OCI-M2 (cell line): ENCODE results near the gene VAMP8.
"Not testable (repeated sequence)": the region's sequence is repeated elsewhere in the genome, so short reads cannot be mapped to it uniquely, and the experiment has no call there.

ENCODE experiments used
- DNase-seq: peaks from one replicate; lab custom pipeline; 2025; ENCODE audit not compliant: unreplicated experiment; lab: John Stamatoyannopoulos, UW

Gene VAMP8

DNA sequence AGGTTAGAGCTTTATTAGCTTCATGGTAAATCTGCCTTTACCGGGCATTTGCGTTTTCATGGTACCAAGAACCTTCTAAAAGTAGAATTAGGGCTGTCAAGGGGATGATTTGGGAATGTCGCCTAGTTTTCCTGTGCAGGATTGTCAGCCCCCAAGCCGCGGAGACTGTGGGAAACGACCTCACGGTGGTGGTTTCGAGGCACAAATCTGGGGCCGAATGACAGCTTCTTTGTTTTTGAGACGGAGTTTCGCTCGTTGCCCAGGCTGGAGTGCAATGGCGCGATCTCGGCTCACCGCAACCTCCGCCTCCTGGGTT lies 38.0 kb downstream of the VAMP8 start:
- no peak for DNase-seq

GRCh38 chr2:85617723-85618122 lies 40.3 kb downstream of the VAMP8 start:
- not testable (repeated sequence) for DNase-seq

GRCh38 chr2:85619617-85620016 lies 42.2 kb downstream of the VAMP8 start:
- no peak for DNase-seq

DNA sequence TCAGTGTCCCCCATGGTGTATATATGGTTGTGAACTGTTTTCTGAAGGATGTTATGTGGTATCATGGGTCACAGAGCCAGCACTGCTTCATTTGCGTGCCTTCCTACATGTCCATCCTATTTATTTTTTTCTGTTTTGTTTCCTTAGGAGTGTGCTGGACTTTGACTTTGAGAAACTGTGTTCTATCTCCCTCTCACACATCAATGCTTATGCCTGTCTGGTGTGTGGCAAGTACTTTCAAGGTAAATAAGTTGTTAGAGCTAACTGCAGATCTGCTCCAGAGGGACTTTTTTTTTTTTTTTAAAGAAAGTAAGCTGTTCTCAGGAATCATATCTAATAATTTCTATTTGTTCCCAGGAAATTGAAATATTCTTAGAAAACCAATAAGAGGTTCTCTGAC lies 44.0 kb downstream of the VAMP8 start:
- DNase-seq = no peak

DNA sequence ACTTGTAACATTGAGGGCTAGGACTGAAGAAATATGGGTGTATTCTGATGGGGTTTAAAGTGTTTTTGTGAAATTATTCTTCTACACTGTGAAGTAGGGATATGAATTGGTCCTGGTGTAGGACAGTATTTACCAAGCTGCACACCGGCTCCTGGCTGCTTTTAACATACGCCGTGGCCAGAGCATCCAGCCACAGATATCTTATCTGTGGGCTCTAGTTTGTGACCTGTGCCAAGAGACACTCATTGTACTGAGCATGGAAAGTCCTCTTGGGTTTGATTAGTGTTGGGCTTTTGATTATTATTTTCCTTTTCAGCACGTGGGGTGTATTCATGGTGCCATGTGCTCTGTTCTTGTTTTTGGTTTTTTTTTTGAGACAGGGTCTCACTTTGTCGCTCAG lies 46.6 kb downstream of the VAMP8 start:
- no peak for DNase-seq

DNA sequence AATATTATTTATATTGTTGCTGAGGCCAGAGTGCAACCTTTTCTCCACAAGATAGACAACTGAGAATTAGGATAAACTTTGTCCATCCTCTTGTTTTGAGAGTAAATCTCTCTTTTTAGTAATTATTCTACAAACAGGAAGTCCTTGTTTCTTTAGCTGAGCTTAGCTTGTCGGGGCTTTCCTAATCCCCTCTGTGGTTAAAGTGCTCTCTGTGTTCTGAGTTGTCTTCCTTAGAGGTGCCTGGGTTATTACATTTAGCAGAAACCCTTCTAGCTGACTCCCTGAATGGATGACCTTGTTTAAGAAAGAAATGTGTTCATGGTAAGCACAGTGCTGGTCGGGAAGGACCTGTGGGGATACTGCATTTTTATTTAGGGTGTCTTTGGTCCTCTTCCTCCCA lies 51.3 kb downstream of the VAMP8 start:
- DNase-seq = no peak

DNA sequence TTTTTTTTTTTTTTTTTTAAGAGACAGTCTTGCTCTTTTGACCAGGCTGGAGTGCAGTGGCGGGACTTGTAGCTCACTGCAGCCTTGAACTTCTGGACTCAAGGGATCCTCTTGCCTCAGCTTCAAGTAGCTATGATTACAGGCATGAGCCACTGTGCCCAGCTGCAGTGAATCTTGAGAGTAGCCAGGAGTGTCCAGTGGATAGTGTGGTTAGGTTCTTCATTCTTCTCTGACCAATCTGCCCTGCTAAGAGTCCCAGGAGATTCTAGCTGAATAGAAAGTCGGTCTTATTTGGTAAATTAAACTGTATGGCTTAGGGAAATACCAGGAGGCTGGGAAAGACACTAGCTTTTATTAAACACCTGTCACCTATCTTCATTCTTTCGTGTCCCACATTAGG lies 53.9 kb downstream of the VAMP8 start:
- DNase-seq = no peak
